Mammary epithelial cell (primary cell): ENCODE results near the gene CDH18.

Source experiments
- CTCF ChIP-seq, 2 donors: IDR thresholded peaks in 1 of 2; conservative IDR thresholded peaks in 1 of 2; 2 replicates each; pipeline ENCODE4 v1.5.1; 2011 to 2012; ENCODE audit warnings: inconsistent platforms in 2 of 2, low read length in 2 of 2, mild to moderate bottlenecking in 2 of 2, control low read depth in 1 of 2, low read depth in 1 of 2; ENCODE audit not compliant: insufficient read depth in 1 of 2; ENCODE audit errors: extremely low read depth in 1 of 2
- EZH2 ChIP-seq: IDR thresholded peaks from 2 replicates; pipeline ENCODE4 v1.6.1; 2012; ENCODE audit warnings: low read length, inconsistent platforms, borderline replicate concordance

GRCh38 chr5:19771174-19771835, 216.7 kb downstream of the CDH18 start:
- no peak for TF ChIP-seq CTCF (conservative IDR thresholded peaks at IDR 0.05 in 1 of 2, IDR thresholded peaks at IDR 0.05 in 1 of 2; ENCODE audit: extremely low read depth in 1 of 2, insufficient read depth in 1 of 2, low read depth in 1 of 2, low read length in 2 of 2)
- TF ChIP-seq EZH2 = no peak
